ENCODE measurements around the gene MAP3K5.

MAP3K5 gene

DNA sequence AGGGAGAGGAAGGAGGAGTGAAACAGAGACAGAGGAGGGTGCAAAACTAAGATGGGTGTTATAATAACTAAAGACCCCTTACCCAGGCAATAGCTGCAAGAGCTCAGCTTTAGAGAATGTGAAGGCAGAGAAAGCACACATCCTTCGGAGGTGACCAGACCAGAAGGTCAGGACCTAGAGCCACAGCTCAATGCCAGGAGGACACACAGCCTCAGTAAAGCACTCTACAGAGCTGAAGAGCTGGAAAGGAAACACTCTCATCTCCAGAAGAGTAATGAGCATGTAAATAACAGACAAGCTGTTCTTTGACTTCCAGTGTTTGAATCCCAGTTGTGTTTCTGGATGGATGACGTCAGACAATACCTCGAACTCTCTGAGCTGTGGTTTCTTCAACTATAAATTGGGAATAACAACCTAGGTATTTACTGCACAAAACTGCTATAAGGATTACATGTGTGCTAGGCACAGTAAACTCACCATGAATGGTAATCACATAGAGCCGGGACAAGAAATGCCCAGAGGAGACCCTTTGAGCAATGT, 63.2 kb downstream of the MAP3K5 start:
- Histone ChIP-seq H3K9ac (ENCODE audit: low read length) (no peak overlapping the region), H3K4me1 (ENCODE audit: control insufficient read depth, insufficient read depth, low read length) (peaks cover 13% of the 10 kb centered on the region), H3K9me3 (ENCODE audit: control insufficient read depth, low read length) (no peaks in the 10 kb centered on the region), H3K4me3 (ENCODE audit: low read length) (no peak overlapping the region), H3K36me3 (ENCODE audit: control insufficient read depth, insufficient read depth, low read length, severe bottlenecking) (no peaks in the 10 kb centered on the region), H3K27me3 (replicated peaks; ENCODE audit: control insufficient read depth, insufficient read depth, low read length) (no peaks in the 10 kb centered on the region)
- no peak for DNase-seq (ENCODE audit: low read depth)

DNA sequence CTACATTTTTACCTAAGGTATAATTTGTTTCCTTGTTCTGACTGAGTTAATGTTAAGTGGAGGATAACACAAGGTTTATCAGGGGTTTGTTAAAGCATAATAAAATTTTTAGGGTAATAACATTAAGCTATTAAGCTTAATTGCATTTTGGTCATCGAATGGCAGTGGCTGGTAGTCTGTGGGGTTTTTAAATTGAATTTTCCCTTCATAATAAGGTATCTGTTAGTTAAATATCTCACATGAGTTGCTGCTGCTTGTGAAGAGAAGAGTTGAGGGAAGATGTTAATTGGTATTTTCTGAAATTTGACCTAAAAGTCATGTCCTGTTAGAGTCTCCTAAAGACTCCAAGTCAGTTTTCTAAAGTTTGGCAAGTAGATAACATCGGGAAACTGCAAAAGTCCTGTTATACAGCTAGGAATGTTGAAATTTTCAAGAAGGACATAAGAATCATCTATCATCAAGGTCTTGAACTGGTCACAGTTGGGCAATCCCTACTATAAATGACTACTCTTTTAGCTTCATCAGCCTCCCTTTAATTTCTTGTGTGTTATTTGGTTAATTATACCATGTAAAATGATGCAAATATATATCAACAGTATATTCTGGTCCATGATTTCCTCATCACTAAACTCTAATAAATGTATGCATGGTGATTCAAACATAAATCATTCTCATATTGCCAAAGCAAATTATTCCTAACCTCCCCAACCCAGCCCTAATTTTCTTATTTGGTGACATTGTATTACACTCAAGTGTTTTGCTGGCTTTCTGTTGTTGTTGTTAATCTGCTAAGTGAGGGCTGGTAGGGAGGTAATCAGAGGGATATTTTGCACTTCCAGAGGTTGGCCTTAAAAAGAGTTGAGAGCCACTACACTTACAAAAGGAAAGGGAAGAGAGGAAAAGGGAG, 64.0 kb downstream of the MAP3K5 start:
- H3K4me3 ChIP-seq (ENCODE audit: low read length) = no peak overlapping the region
- peaks cover 13% of the 10 kb centered on the region for H3K4me1 ChIP-seq (ENCODE audit: control insufficient read depth, insufficient read depth, low read length)
- H3K27me3 ChIP-seq (replicated peaks; ENCODE audit: control insufficient read depth, insufficient read depth, low read length) = no peaks in the 10 kb centered on the region
- H3K36me3 ChIP-seq (ENCODE audit: control insufficient read depth, insufficient read depth, low read length, severe bottlenecking) = no peaks in the 10 kb centered on the region
- no peaks in the 10 kb centered on the region for H3K9me3 ChIP-seq (ENCODE audit: control insufficient read depth, low read length)
- no peak overlapping the region for H3K9ac ChIP-seq (ENCODE audit: low read length)
- no peak for DNase-seq (ENCODE audit: low read depth)

DNA sequence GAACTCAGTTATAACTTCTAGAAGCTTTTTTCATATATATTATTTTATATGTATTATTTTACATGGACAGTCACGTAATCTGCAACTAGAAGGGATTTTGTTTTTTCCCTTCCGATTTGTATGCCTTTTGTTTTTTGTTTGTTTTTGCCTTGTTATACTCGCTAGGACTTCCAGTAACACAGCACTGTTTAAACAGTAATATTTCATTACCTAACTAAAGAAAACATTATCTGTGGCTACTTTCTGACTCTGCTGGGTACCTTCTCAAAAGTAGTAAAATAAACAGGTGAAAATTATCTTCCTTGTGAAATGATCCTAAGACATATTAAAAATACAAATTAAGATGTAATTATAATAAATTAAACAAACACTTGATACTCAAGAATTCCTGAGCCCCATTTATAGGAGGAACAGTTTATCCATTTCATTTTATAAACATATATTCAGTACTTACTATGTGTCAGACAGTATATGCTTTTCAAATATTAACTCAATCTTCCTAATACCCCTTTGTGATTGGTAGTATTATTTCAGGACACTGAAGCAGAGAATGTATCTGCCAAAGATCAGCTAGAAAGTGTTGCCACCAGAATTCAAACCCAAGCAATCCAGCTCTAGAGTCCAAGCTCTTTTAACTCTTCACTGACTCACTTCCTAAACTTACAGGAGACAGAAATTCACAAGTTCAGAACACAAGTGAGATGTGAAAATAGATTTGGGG, 65.3 kb downstream of the MAP3K5 start:
- Histone ChIP-seq H3K4me1 (ENCODE audit: control insufficient read depth, insufficient read depth, low read length) (peaks cover 13% of the 10 kb centered on the region), H3K4me3 (ENCODE audit: low read length) (no peak overlapping the region), H3K36me3 (ENCODE audit: control insufficient read depth, insufficient read depth, low read length, severe bottlenecking) (no peaks in the 10 kb centered on the region), H3K9ac (ENCODE audit: low read length) (no peak overlapping the region), H3K9me3 (ENCODE audit: control insufficient read depth, low read length) (no peaks in the 10 kb centered on the region), H3K27me3 (replicated peaks; ENCODE audit: control insufficient read depth, insufficient read depth, low read length) (no peaks in the 10 kb centered on the region)
- no peak for DNase-seq (ENCODE audit: low read depth)

- H3K36me3 ChIP-seq (ENCODE audit: control insufficient read depth, insufficient read depth, low read length, severe bottlenecking) = no peaks in the 10 kb centered on the region
- no peak overlapping the region for H3K4me3 ChIP-seq (ENCODE audit: low read length)
- H3K9ac ChIP-seq (ENCODE audit: low read length) = no peak overlapping the region
- no peak for DNase-seq (ENCODE audit: low read depth)
- no peaks in the 10 kb centered on the region for H3K27me3 ChIP-seq (replicated peaks; ENCODE audit: control insufficient read depth, insufficient read depth, low read length)
- peaks cover 5% of the 10 kb centered on the region for H3K9me3 ChIP-seq (ENCODE audit: control insufficient read depth, low read length)
- H3K4me1 ChIP-seq (ENCODE audit: control insufficient read depth, insufficient read depth, low read length) = peaks cover 13% of the 10 kb centered on the region
Observed at GRCh38 chr6:136725124-136725523, 67.2 kb downstream of the MAP3K5 start.

- no peak overlapping the region for H3K9ac ChIP-seq (ENCODE audit: low read length)
- peaks cover 5% of the 10 kb centered on the region for H3K9me3 ChIP-seq (ENCODE audit: control insufficient read depth, low read length)
- DNase-seq (ENCODE audit: low read depth) = no peak
Observed at GRCh38 chr6:136723780-136724179, 68.5 kb downstream of the MAP3K5 start.

DNA sequence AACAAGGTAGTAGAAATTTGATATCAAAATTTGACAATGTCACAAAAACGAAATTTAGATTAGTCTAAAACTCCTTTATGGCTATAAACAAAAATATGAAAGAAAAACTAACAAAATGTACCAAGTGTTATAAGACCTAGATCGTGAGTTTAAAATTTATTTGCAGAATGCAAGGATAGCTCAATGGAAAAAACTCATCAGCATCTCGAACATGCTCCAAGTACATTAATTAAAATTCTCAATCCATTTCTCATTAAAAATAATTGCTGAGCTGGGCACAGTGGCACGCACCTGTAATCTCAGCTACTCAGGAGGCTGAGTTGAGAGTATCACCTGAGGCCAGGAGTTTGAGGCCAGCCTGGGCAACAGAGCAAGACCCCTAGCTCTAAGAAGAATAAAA, 70.8 kb downstream of the MAP3K5 start:
- no peak for DNase-seq (ENCODE audit: low read depth)
- H3K27me3 ChIP-seq (replicated peaks; ENCODE audit: control insufficient read depth, insufficient read depth, low read length) = no peaks in the 10 kb centered on the region
- peaks cover 9% of the 10 kb centered on the region for H3K4me1 ChIP-seq (ENCODE audit: control insufficient read depth, insufficient read depth, low read length)
- peaks cover 5% of the 10 kb centered on the region for H3K9me3 ChIP-seq (ENCODE audit: control insufficient read depth, low read length)
- H3K9ac ChIP-seq (ENCODE audit: low read length) = no peak overlapping the region
- H3K4me3 ChIP-seq (ENCODE audit: low read length) = no peak overlapping the region
- H3K36me3 ChIP-seq (ENCODE audit: control insufficient read depth, insufficient read depth, low read length, severe bottlenecking) = no peaks in the 10 kb centered on the region

More at GRCh38 chr6:136723780-136724179, 68.5 kb downstream of the MAP3K5 start:
- Histone ChIP-seq H3K4me1 (ENCODE audit: control insufficient read depth, insufficient read depth, low read length) (peaks cover 10% of the 10 kb centered on the region), H3K27me3 (replicated peaks; ENCODE audit: control insufficient read depth, insufficient read depth, low read length) (no peaks in the 10 kb centered on the region), H3K36me3 (ENCODE audit: control insufficient read depth, insufficient read depth, low read length, severe bottlenecking) (no peaks in the 10 kb centered on the region), H3K4me3 (ENCODE audit: low read length) (no peak overlapping the region)

- H3K4me3 ChIP-seq (ENCODE audit: low read length) = no peak overlapping the region
- H3K27me3 ChIP-seq (replicated peaks; ENCODE audit: control insufficient read depth, insufficient read depth, low read length) = no peaks in the 10 kb centered on the region
- no peak overlapping the region for H3K9ac ChIP-seq (ENCODE audit: low read length)
- no peaks in the 10 kb centered on the region for H3K36me3 ChIP-seq (ENCODE audit: control insufficient read depth, insufficient read depth, low read length, severe bottlenecking)
- peaks cover 11% of the 10 kb centered on the region for H3K4me1 ChIP-seq (ENCODE audit: control insufficient read depth, insufficient read depth, low read length)
- H3K9me3 ChIP-seq (ENCODE audit: control insufficient read depth, low read length) = peaks cover 5% of the 10 kb centered on the region
- no peak for DNase-seq (ENCODE audit: low read depth)
Observed at GRCh38 chr6:136720045-136720770, 72.1 kb downstream of the MAP3K5 start.

GRCh38 chr6:136719280-136720044, 72.8 kb downstream of the MAP3K5 start:
- DNase-seq (ENCODE audit: low read depth) = peak; percentile 16
- Histone ChIP-seq H3K27me3 (replicated peaks; ENCODE audit: control insufficient read depth, insufficient read depth, low read length) (no peaks in the 10 kb centered on the region), H3K4me1 (ENCODE audit: control insufficient read depth, insufficient read depth, low read length) (peaks cover 11% of the 10 kb centered on the region)

DNA sequence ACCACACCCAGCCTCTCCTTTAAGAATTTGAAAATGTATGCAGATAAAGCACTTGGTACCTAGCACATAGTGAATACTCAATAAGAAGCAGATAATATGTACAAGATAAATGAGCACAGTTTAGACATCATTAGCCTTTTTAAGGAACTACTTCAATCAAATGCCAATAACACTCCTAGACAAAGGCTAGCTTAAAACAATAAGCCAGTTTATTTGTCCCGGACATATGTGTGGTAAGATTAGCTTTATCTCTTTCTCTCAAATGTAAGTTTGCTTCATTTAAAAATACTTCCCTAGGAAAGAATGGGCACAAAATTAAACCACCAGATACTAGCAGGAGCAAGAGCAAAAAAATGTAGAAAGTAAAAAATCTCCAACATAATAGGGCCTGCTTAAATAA, 73.8 kb downstream of the MAP3K5 start:
- H3K4me3 ChIP-seq (ENCODE audit: low read length) = no peak overlapping the region
- DNase-seq (ENCODE audit: low read depth) = no peak
- H3K27me3 ChIP-seq (replicated peaks; ENCODE audit: control insufficient read depth, insufficient read depth, low read length) = no peaks in the 10 kb centered on the region
- peaks cover 5% of the 10 kb centered on the region for H3K9me3 ChIP-seq (ENCODE audit: control insufficient read depth, low read length)
- no peaks in the 10 kb centered on the region for H3K36me3 ChIP-seq (ENCODE audit: control insufficient read depth, insufficient read depth, low read length, severe bottlenecking)
- no peak overlapping the region for H3K9ac ChIP-seq (ENCODE audit: low read length)
- H3K4me1 ChIP-seq (ENCODE audit: control insufficient read depth, insufficient read depth, low read length) = peaks cover 11% of the 10 kb centered on the region

More at GRCh38 chr6:136719280-136720044, 72.8 kb downstream of the MAP3K5 start:
- Histone ChIP-seq H3K36me3 (ENCODE audit: control insufficient read depth, insufficient read depth, low read length, severe bottlenecking) (no peaks in the 10 kb centered on the region), H3K4me3 (ENCODE audit: low read length) (no peak overlapping the region), H3K9me3 (ENCODE audit: control insufficient read depth, low read length) (peaks cover 5% of the 10 kb centered on the region), H3K9ac (ENCODE audit: low read length) (no peak overlapping the region)

- H3K27me3 ChIP-seq (replicated peaks; ENCODE audit: control insufficient read depth, insufficient read depth, low read length) = no peaks in the 10 kb centered on the region
- peaks cover 5% of the 10 kb centered on the region for H3K9me3 ChIP-seq (ENCODE audit: control insufficient read depth, low read length)
- H3K9ac ChIP-seq (ENCODE audit: low read length) = peak overlapping the region; percentile 49
- no peaks in the 10 kb centered on the region for H3K36me3 ChIP-seq (ENCODE audit: control insufficient read depth, insufficient read depth, low read length, severe bottlenecking)
- no peak for DNase-seq (ENCODE audit: low read depth)
- H3K4me1 ChIP-seq (ENCODE audit: control insufficient read depth, insufficient read depth, low read length) = peaks cover 11% of the 10 kb centered on the region
- H3K4me3 ChIP-seq (ENCODE audit: low read length) = no peak overlapping the region
Observed at GRCh38 chr6:136717716-136717990, 74.6 kb downstream of the MAP3K5 start.

Data from adipocyte (in vitro differentiated cells).